ENCODE results near the gene FADS1. TPM values are rescaled to one million over a fixed set of nuclear protein-coding genes. Genes with fewer than 3 reads are reported as not detected.

The FADS1 gene
- total RNA-seq, 1 experiment from 2014 or later = 186 TPM

DNA sequence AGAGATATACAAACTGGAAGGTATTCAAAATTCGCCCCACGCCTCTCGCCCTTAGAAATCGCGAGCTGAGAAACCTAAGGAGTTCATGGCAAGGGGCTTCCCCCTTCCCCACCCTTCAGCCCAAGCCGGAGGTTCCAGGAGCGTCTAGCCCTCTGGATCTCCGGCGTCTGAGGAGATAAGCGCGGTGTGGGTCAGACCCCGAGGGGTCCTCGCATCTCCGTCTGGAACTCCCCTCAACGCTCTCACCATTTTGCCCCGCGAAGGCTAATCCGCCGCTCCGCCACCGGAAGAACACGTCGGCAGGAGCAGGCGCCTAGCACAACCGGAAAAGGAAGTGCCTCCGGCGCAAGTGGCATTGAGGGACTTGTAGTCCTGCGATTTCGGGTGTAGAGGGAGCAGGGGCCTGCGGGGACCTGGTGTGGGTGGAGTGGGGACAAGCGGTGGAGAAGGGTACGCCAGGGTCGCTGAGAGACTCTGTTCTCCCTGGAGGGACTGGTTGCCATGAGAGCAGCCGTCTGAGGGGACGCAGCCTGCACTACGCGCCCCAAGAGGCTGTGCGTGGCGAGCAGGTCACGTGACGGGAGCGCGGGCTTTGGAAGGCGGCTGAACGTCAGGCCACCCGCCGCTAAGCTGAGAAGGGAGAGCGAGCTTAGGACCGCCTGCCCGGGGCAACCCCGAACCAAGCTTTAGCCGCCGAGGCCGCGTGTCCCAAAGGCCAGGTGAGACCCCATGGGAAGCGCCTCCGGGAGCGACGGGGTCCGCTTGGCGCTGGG is 24.3 kb downstream of the FADS1 start, which contains the start of the genes FEN1 and TMEM258:
TSS of gene FEN1 (plus strand) at position 602 of the 773 bp plus-strand sequence. CDS start 2,451 bp downstream, outside the sequence.
TSS of gene TMEM258 (minus strand) at position 290 of the 773 bp plus-strand sequence. CDS start at position 249, 41 bp downstream.
- in situ Hi-C loops (cut with HindIII; ENCODE audit: low pct_unique_long_range_greater_than_20kb, low sequenced_read_pairs) (no loop called here), intact Hi-C loops (cut with micrococcal nuclease; ENCODE audit: unreplicated experiment) (no loop called here)
- BruUV-seq (replicated peaks) = no TSS peak
- peak within 1 kb of the TSS; percentile 99 for H3K4me3 ChIP-seq (ENCODE audit: low read depth in 2 of 2, low read length in 2 of 2)
- peak; percentile 78 for DNase-seq (ENCODE audit: low read depth, low spot score)
- ChIA-PET CTCF (no interaction called here), POLR2A (interaction anchor here (0.6 to 1.4 kb wide), 3 partner anchors 23 to 425 kb away, joined by 3 to 4 read pairs (median 3); no protein-coding TSS in a partner anchor)
- H3K9me3 ChIP-seq (ENCODE audit: control insufficient read depth, insufficient read depth, low read depth, low read length) = no peaks in the 10 kb centered on the region
- peak; percentile 95 for ATAC-seq
- peaks cover 7% of the 10 kb centered on the region; the same call in 1 of the 2 replicates for H3K36me3 ChIP-seq (ENCODE audit: control insufficient read depth, insufficient read depth, low read length)
- peak; percentile 83 for TF ChIP-seq POLR2AphosphoS5 (IDR thresholded peaks at IDR 0.05; ENCODE audit: low read depth, low read length)
- TF ChIP-seq TCF7L2 (IDR thresholded peaks at IDR 0.05; ENCODE audit: low read depth, low read length) = no peak
- TF ChIP-seq SIN3A (IDR thresholded peaks at IDR 0.05; ENCODE audit: borderline replicate concordance, insufficient read depth, low read depth, low read length) = peak; percentile 73
- H3K27ac ChIP-seq (ENCODE audit: low read length) = peak within 1 kb of the TSS; percentile 99
- H3K27me3 ChIP-seq (ENCODE audit: control insufficient read depth, insufficient read depth, low read length) = no peaks in the 10 kb centered on the region
- peaks cover 7% of the 10 kb centered on the region for H3K4me1 ChIP-seq (ENCODE audit: control insufficient read depth, insufficient read depth, low read length)

DNA sequence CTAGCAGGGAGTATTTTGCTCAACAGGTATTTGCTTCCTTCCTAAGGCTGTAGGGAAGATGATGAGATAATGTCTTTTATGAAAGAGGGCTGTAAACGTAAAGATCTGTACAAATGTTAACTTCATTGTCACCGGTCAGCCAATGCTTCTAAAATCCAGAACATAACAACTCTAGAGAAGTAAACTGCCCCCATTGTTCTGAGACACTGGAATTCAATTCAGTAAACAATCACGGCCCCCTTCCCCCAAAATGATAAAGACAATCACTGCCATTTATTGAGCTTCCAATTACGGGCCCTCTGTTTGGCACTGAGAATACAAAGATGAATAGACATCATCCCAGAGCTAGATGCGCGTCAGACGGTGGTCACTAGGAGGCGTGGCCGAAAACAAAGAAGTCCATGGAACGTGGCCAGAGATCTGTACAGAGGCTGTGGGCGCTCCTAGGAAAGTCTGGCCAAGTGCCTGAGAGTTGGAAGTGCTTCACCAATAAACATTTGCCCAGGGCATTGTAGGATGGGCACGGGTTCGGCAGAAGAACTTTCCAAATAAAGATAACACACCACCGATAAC is 25.0 kb downstream of the FADS1 start:
- Histone ChIP-seq H3K27me3 (ENCODE audit: control insufficient read depth, insufficient read depth, low read length) (no peaks in the 10 kb centered on the region), H3K9me3 (ENCODE audit: control insufficient read depth, insufficient read depth, low read depth, low read length) (no peaks in the 10 kb centered on the region), H3K4me1 (ENCODE audit: control insufficient read depth, insufficient read depth, low read length) (peaks cover 4% of the 10 kb centered on the region), H3K4me3 (ENCODE audit: low read depth in 2 of 2, low read length in 2 of 2) (peak overlapping the region; percentile 99), H3K36me3 (ENCODE audit: control insufficient read depth, insufficient read depth, low read length) (peaks cover 7% of the 10 kb centered on the region; the same call in 1 of the 2 replicates), H3K27ac (ENCODE audit: low read length) (peak overlapping the region; percentile 99)
- intact Hi-C loops (cut with micrococcal nuclease; ENCODE audit: unreplicated experiment) = no loop called here
- TF ChIP-seq, protein P1, sequence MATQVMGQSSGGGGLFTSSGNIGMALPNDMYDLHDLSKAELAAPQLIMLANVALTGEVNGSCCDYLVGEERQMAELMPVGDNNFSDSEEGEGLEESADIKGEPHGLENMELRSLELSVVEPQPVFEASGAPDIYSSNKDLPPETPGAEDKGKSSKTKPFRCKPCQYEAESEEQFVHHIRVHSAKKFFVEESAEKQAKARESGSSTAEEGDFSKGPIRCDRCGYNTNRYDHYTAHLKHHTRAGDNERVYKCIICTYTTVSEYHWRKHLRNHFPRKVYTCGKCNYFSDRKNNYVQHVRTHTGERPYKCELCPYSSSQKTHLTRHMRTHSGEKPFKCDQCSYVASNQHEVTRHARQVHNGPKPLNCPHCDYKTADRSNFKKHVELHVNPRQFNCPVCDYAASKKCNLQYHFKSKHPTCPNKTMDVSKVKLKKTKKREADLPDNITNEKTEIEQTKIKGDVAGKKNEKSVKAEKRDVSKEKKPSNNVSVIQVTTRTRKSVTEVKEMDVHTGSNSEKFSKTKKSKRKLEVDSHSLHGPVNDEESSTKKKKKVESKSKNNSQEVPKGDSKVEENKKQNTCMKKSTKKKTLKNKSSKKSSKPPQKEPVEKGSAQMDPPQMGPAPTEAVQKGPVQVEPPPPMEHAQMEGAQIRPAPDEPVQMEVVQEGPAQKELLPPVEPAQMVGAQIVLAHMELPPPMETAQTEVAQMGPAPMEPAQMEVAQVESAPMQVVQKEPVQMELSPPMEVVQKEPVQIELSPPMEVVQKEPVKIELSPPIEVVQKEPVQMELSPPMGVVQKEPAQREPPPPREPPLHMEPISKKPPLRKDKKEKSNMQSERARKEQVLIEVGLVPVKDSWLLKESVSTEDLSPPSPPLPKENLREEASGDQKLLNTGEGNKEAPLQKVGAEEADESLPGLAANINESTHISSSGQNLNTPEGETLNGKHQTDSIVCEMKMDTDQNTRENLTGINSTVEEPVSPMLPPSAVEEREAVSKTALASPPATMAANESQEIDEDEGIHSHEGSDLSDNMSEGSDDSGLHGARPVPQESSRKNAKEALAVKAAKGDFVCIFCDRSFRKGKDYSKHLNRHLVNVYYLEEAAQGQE (IDR thresholded peaks at IDR 0.05; ENCODE audit: insufficient read depth in 1 of 2, low read depth in 2 of 2, low read length in 1 of 2) = no peak
- TF ChIP-seq TCF7L2 (IDR thresholded peaks at IDR 0.05; ENCODE audit: low read depth, low read length) (no peak), POLR2AphosphoS5 (IDR thresholded peaks at IDR 0.05; ENCODE audit: low read depth, low read length) (no peak), SIN3A (IDR thresholded peaks at IDR 0.05; ENCODE audit: borderline replicate concordance, insufficient read depth, low read depth, low read length) (no peak)
- DNase-seq (ENCODE audit: low read depth, low spot score) = no peak
- TSS peak; percentile 93 for BruUV-seq (replicated peaks)
- in situ Hi-C loops (cut with HindIII; ENCODE audit: low pct_unique_long_range_greater_than_20kb, low sequenced_read_pairs) = no loop called here
- CTCF ChIA-PET = no interaction called here
- ATAC-seq = peak; percentile 36
- POLR2A ChIA-PET = no interaction called here

DNA sequence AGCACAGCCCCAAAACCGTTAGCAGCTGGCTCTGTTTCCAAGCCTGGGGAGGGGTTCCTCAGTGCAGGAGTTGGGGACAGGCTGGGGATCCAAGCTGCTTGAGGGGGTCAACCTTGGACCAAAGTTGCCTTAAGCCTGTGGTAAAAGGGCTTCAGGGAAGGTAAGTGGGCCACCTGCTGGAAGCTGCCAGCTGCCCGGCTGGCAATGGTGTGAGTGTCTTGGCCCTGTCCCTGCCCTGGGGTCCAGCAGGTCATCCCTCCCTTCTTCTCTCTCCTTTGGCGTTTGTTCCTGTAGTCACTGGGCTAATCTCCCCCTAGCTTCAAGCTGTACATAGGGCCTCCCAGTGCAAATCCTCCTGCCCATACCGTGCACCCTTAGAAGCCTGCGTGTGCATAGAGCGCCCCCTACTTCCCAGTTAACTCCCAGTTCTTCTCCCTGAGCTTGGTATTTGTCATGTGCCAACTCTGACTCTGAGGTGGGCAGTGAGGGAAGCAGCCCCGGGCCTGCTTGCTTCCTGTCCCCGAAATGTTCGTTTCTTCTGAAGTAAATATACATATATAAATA is 28.8 kb downstream of the FADS1 start:
- Histone ChIP-seq H3K27ac (ENCODE audit: low read length) (no peak overlapping the region), H3K27me3 (ENCODE audit: control insufficient read depth, insufficient read depth, low read length) (no peaks in the 10 kb centered on the region), H3K4me1 (ENCODE audit: control insufficient read depth, insufficient read depth, low read length) (peaks cover 4% of the 10 kb centered on the region; the same call in 1 of the 2 replicates), H3K4me3 (ENCODE audit: low read depth in 2 of 2, low read length in 2 of 2) (no peak overlapping the region), H3K9me3 (ENCODE audit: control insufficient read depth, insufficient read depth, low read depth, low read length) (no peaks in the 10 kb centered on the region), H3K36me3 (ENCODE audit: control insufficient read depth, insufficient read depth, low read length) (peaks cover 2% of the 10 kb centered on the region; the same call in 1 of the 2 replicates)
- intact Hi-C loops (cut with micrococcal nuclease; ENCODE audit: unreplicated experiment) (loop anchor here (5.0 kb wide), 1 partner anchor 36 kb away; the partner anchor contains the start of gene MYRF), in situ Hi-C loops (cut with HindIII; ENCODE audit: low pct_unique_long_range_greater_than_20kb, low sequenced_read_pairs) (no loop called here)
- no TSS peak for BruUV-seq (replicated peaks)
- TF ChIP-seq, protein P2, sequence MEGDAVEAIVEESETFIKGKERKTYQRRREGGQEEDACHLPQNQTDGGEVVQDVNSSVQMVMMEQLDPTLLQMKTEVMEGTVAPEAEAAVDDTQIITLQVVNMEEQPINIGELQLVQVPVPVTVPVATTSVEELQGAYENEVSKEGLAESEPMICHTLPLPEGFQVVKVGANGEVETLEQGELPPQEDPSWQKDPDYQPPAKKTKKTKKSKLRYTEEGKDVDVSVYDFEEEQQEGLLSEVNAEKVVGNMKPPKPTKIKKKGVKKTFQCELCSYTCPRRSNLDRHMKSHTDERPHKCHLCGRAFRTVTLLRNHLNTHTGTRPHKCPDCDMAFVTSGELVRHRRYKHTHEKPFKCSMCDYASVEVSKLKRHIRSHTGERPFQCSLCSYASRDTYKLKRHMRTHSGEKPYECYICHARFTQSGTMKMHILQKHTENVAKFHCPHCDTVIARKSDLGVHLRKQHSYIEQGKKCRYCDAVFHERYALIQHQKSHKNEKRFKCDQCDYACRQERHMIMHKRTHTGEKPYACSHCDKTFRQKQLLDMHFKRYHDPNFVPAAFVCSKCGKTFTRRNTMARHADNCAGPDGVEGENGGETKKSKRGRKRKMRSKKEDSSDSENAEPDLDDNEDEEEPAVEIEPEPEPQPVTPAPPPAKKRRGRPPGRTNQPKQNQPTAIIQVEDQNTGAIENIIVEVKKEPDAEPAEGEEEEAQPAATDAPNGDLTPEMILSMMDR (IDR thresholded peaks at IDR 0.05) = peak; percentile 86; the same call in 1 of the 2 replicates
- no peak for TF ChIP-seq TCF7L2 (IDR thresholded peaks at IDR 0.05; ENCODE audit: low read depth, low read length)
- ChIA-PET POLR2A (no interaction called here), CTCF (interaction anchor here (1.0 to 1.2 kb wide), 2 partner anchors 30 to 40 kb away, joined by 4 to 7 read pairs; no protein-coding TSS in a partner anchor)
- peak; percentile 26; the same call in 1 of the 2 replicates for ATAC-seq
- DNase-seq (ENCODE audit: low read depth, low spot score) = no peak
